H9 (cell line): ENCODE measurements around the gene CNPPD1. TPM values are rescaled to one million over a fixed set of nuclear protein-coding genes. Genes with fewer than 3 reads are reported as not detected.
A peak's percentile ranks its signal among the peaks of the same experiment; 100 is the strongest.

Source experiments
- DNase-seq: peaks from one replicate; pipeline ENCODE4 v3.0.0-alpha.2; 2017
- H2AFZ ChIP-seq: one replicate; pipeline ENCODE4 v1.6.1; 2013; ENCODE audit warnings: mild to moderate bottlenecking, low read length, control low read depth, moderate library complexity
- H2AK5ac ChIP-seq: 2 replicates; pipeline ENCODE4 v1.6.1; 2013; ENCODE audit warnings: low read length, control low read depth, mixed read lengths; ENCODE audit not compliant: insufficient read length
- H2BK120ac ChIP-seq: one replicate; pipeline ENCODE4 v1.6.1; 2013; ENCODE audit warnings: low read depth, mild to moderate bottlenecking, low read length, control low read depth, inconsistent platforms; ENCODE audit not compliant: poor library complexity, severe bottlenecking
- H2BK12ac ChIP-seq: 2 replicates; pipeline ENCODE4 v1.6.1; 2013; ENCODE audit warnings: low read length, control low read depth, mixed read lengths, low read depth; ENCODE audit not compliant: insufficient read length
- H2BK15ac ChIP-seq: 2 replicates; pipeline ENCODE4 v1.6.1; 2013; ENCODE audit warnings: low read depth, low read length, control low read depth
- H2BK20ac ChIP-seq: one replicate; pipeline ENCODE4 v1.6.1; 2013; ENCODE audit warnings: low read depth, mild to moderate bottlenecking, low read length, control low read depth, inconsistent platforms; ENCODE audit not compliant: poor library complexity, severe bottlenecking
- H2BK5ac ChIP-seq: 2 replicates; pipeline ENCODE4 v1.6.1; 2013; ENCODE audit warnings: low read length, control low read depth, mixed read lengths; ENCODE audit not compliant: insufficient read length
- H3K14ac ChIP-seq: 2 replicates; pipeline ENCODE4 v1.6.1; 2013; ENCODE audit warnings: low read length, control low read depth; ENCODE audit not compliant: insufficient read depth
- H3K18ac ChIP-seq: 2 replicates; pipeline ENCODE4 v1.6.1; 2013; ENCODE audit warnings: low read depth, mild to moderate bottlenecking, mixed read lengths, low read length, control low read depth; ENCODE audit not compliant: insufficient read length
- H3K23ac ChIP-seq: 2 replicates; pipeline ENCODE4 v1.6.1; 2013; ENCODE audit warnings: low read length, control low read depth, mixed read lengths, low read depth; ENCODE audit not compliant: insufficient read length
- H3K23me2 ChIP-seq: 2 replicates; pipeline ENCODE4 v1.6.1; 2013; ENCODE audit warnings: low read depth, mild to moderate bottlenecking, mixed read lengths, low read length, control low read depth; ENCODE audit not compliant: insufficient read length, poor library complexity, severe bottlenecking
- H3K27ac ChIP-seq: 2 replicates; pipeline ENCODE4 v1.5.1; 2013; ENCODE audit warnings: low read length, control low read depth, mixed read lengths, low read depth; ENCODE audit not compliant: insufficient read length
- H3K27me3 ChIP-seq: 2 replicates; pipeline ENCODE4 v1.6.1; 2013; ENCODE audit warnings: low read length, control low read depth, inconsistent platforms; ENCODE audit not compliant: insufficient read depth
- H3K4ac ChIP-seq: 2 replicates; pipeline ENCODE4 v1.6.1; 2013; ENCODE audit warnings: low read depth, mild to moderate bottlenecking, control low read depth, inconsistent platforms, low read length, moderate library complexity
- H3K4me1 ChIP-seq: 2 replicates; pipeline ENCODE4 v1.6.1; 2013; ENCODE audit warnings: low read length, control low read depth, inconsistent platforms; ENCODE audit not compliant: insufficient read depth
- H3K4me2 ChIP-seq: 2 replicates; pipeline ENCODE4 v1.6.1; 2013; ENCODE audit warnings: low read length, control low read depth, mixed read lengths; ENCODE audit not compliant: insufficient read length, insufficient read depth
- H3K56ac ChIP-seq: 2 replicates; pipeline ENCODE4 v1.6.1; 2013; ENCODE audit warnings: low read depth, mild to moderate bottlenecking, mixed read lengths, low read length, control low read depth; ENCODE audit not compliant: insufficient read length
- H3K79me1 ChIP-seq: 2 replicates; pipeline ENCODE4 v1.6.1; 2013; ENCODE audit warnings: low read depth, mild to moderate bottlenecking, moderate library complexity, low read length, control low read depth, inconsistent platforms; ENCODE audit not compliant: insufficient read depth, poor library complexity, severe bottlenecking
- H3K79me2 ChIP-seq: 2 replicates; pipeline ENCODE4 v1.6.1; 2013; ENCODE audit warnings: low read length, control low read depth, inconsistent platforms; ENCODE audit not compliant: insufficient read depth
- H3K9ac ChIP-seq: 2 replicates; pipeline ENCODE4 v1.6.1; 2013; ENCODE audit warnings: low read length, control low read depth, mixed read lengths; ENCODE audit not compliant: insufficient read length; ENCODE audit errors: extremely low read depth
- H3K9me3 ChIP-seq: one replicate; pipeline ENCODE4 v1.6.1; 2013; ENCODE audit warnings: low read depth, low read length, inconsistent platforms; ENCODE audit not compliant: control insufficient read depth
- H3T11ph ChIP-seq: one replicate; pipeline ENCODE4 v1.6.1; 2013; ENCODE audit warnings: mild to moderate bottlenecking, low read length, control low read depth, inconsistent platforms
- H4K20me1 ChIP-seq: one replicate; pipeline ENCODE4 v1.6.1; 2013; ENCODE audit not compliant: control insufficient read depth, insufficient read length, insufficient read depth
- H4K5ac ChIP-seq: 2 replicates; pipeline ENCODE4 v1.6.1; 2013; ENCODE audit warnings: low read depth, mild to moderate bottlenecking, mixed read lengths, low read length, control low read depth; ENCODE audit not compliant: insufficient read length
- H4K8ac ChIP-seq: replicated peaks from 2 replicates; pipeline ENCODE4 v1.6.1; 2013; ENCODE audit warnings: low read length, control low read depth, mixed read lengths, low read depth; ENCODE audit not compliant: insufficient read length
- H4K91ac ChIP-seq: 2 replicates; pipeline ENCODE4 v1.6.1; 2013; ENCODE audit warnings: low read depth, mild to moderate bottlenecking, moderate library complexity, mixed read lengths, low read length, control low read depth; ENCODE audit not compliant: insufficient read length
- H3K27ac Mint-ChIP-seq, 3 experiments: 2 replicates in 2 of 3; 3 replicates in 1 of 3; pipeline ENCODE4 v1.8.0; 2020 to 2021; ENCODE audit warnings: mixed read lengths in 3 of 3, mild to moderate bottlenecking in 1 of 3, moderate library complexity in 1 of 3
- H3K27me3 Mint-ChIP-seq: 2 replicates; pipeline ENCODE4 v1.8.0; 2021; ENCODE audit warnings: low read depth, mild to moderate bottlenecking, moderate library complexity, mixed read lengths
- H3K36me3 Mint-ChIP-seq, 3 experiments: 2 replicates in 2 of 3; 3 replicates in 1 of 3; pipeline ENCODE4 v1.8.0; 2020 to 2021; ENCODE audit warnings: low read depth in 3 of 3, mixed read lengths in 3 of 3; ENCODE audit not compliant: insufficient read depth in 1 of 3
- H3K4me1 Mint-ChIP-seq, 2 experiments: 2 replicates each; pipeline ENCODE4 v1.8.0; 2020; ENCODE audit warnings: mixed read lengths in 2 of 2
- H3K4me3 Mint-ChIP-seq, 2 experiments: 2 replicates in 1 of 2; 3 replicates in 1 of 2; pipeline ENCODE4 v1.8.0; 2020 to 2021; ENCODE audit warnings: mild to moderate bottlenecking in 2 of 2, mixed read lengths in 2 of 2, moderate library complexity in 1 of 2
- H3K9me3 Mint-ChIP-seq, 2 experiments: 2 replicates in 1 of 2; 3 replicates in 1 of 2; pipeline ENCODE4 v1.8.0; 2020; ENCODE audit warnings: mild to moderate bottlenecking in 2 of 2, mixed read lengths in 2 of 2, moderate library complexity in 1 of 2
- WGBS: extraction: QIAGEN DNeasy Blood & Tissue Kit; methylation state at CpG from one replicate; pipeline ENCODE4 v1.1.7; 2013; ENCODE audit warnings: missing lambda C conversion rate, low lambda C conversion rate, mixed read lengths; ENCODE audit not compliant: insufficient read length; ENCODE audit errors: extremely low coverage; 5-methylcytosine and 5-hydroxymethylcytosine counted together
- long read RNA-seq: library from polyadenylated mRNA; unstranded; transcript quantifications from one replicate; pipeline ENCODE4 v2.0.0, GENCODE V29; 2020
- total RNA-seq: library from RNA; stranded (reverse); gene quantifications from 2 replicates; pipeline ENCODE4 v1.2.1, GENCODE V29; 2021
- TF ChIP-seq, protein P1 (sequence below): fragments of 200-600 bp; sonication (generic); conservative IDR thresholded peaks from 3 replicates; pipeline ENCODE4 v1.8.0; 2021; ENCODE audit warnings: antibody characterized with exemption, mild to moderate bottlenecking

Gene CNPPD1
- 33.0 and 36.4 TPM in 2 replicates for total RNA-seq
- long read RNA-seq, transcript CNPPD1-201 (8 exons, 2,060 nt): major isoform, 80 of 159 reads
- long read RNA-seq, partial matches to known transcripts: 42 of 159 reads
- long read RNA-seq, other reads (novel, unspliced or antisense): 32 of 159 reads

DNA sequence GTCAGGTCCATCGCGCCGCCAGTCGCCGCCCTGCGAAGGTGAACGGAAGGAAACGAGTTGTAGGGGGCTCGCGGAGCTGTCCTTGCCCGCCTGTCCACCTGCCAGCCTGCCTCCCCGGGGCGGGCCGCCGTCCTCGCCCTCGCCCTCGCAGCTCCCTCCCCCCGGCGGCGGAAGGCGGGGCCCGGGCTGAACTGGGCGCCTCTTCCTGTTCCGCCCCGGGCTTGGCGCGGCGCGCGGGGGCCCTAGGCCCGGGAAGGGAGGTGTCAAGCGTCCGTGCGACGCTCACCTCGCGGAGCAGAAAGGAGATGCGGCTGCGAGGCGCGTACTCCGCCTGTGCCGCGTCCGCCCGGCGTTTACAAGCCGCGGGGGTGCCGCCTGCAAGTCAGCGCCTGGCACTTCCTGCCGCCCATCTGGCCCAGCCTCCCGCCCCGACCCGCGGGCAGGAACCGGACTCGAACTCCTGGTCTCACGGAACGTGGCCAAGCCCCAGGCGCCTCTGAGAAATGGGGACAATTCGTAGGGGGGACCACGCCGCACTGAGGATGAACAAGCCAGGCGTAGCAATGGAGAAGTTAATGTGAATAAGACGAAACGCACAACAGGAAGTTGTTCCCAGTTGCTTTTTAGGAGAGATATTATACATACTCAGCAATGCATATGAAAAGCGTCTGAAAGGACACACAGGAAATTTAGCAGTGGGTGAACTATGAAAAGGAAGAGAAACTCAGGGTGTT, at the start of gene CNPPD1:
TSS of gene CNPPD1 (minus strand) at position 108 of the 734 bp plus-strand sequence. CDS start at position 11, 97 bp downstream.
- no peak within 1 kb of the TSS for H3K4ac ChIP-seq
- no peak within 1 kb of the TSS for H2BK120ac ChIP-seq
- H4K20me1 ChIP-seq: no peaks in the 10 kb centered on the region
- peak within 1 kb of the TSS; percentile 90 to 93 for H3K4me3 Mint-ChIP-seq
- no peak within 1 kb of the TSS for H2BK5ac ChIP-seq
- peaks cover 20 to 49% (median 41%) of the 10 kb centered on the region in 3 experiments for H3K36me3 Mint-ChIP-seq
- no peaks in the 10 kb centered on the region; a peak in 1 of 5 replicates for H3K9me3 Mint-ChIP-seq
- peak within 1 kb of the TSS; percentile 78 for H3K27ac ChIP-seq
- peak; percentile 86 for DNase-seq
- H3K27me3 Mint-ChIP-seq: no peaks in the 10 kb centered on the region; the same call in 1 of the 2 replicates
- WGBS: no CpG with 5 or more reads among the region's 69 CpGs
- H3K79me1 ChIP-seq: peaks cover 3% of the 10 kb centered on the region
- 0 out of 2 replicates have a peak, but pooled peaks cover 3% of the 10 kb centered on the region for H3K4me1 ChIP-seq
- peaks cover 13 to 22% of the 10 kb centered on the region in 2 experiments for H3K4me1 Mint-ChIP-seq
- H2AK5ac ChIP-seq: no peak within 1 kb of the TSS
- no peaks in the 10 kb centered on the region for H3K79me2 ChIP-seq
- no peak within 1 kb of the TSS for H3T11ph ChIP-seq
- no peak within 1 kb of the TSS for H4K8ac ChIP-seq
- no peak within 1 kb of the TSS for H2BK15ac ChIP-seq
- H2BK12ac ChIP-seq: no peak within 1 kb of the TSS
- no peak within 1 kb of the TSS for H4K91ac ChIP-seq
- H3K27me3 ChIP-seq: no peaks in the 10 kb centered on the region
- peak within 1 kb of the TSS; percentile 97 to 98 (median 97) for H3K27ac Mint-ChIP-seq
- H3K23ac ChIP-seq: no peak within 1 kb of the TSS
- no peak within 1 kb of the TSS for H3K18ac ChIP-seq
- H3K9me3 ChIP-seq: no peaks in the 10 kb centered on the region
- H2BK20ac ChIP-seq: no peak within 1 kb of the TSS
- H3K14ac ChIP-seq: no peak within 1 kb of the TSS
- H3K4me2 ChIP-seq: peak within 1 kb of the TSS; percentile 99
- no peak within 1 kb of the TSS for H3K56ac ChIP-seq
- H2AFZ ChIP-seq: no peak within 1 kb of the TSS
- TF ChIP-seq, protein P1, sequence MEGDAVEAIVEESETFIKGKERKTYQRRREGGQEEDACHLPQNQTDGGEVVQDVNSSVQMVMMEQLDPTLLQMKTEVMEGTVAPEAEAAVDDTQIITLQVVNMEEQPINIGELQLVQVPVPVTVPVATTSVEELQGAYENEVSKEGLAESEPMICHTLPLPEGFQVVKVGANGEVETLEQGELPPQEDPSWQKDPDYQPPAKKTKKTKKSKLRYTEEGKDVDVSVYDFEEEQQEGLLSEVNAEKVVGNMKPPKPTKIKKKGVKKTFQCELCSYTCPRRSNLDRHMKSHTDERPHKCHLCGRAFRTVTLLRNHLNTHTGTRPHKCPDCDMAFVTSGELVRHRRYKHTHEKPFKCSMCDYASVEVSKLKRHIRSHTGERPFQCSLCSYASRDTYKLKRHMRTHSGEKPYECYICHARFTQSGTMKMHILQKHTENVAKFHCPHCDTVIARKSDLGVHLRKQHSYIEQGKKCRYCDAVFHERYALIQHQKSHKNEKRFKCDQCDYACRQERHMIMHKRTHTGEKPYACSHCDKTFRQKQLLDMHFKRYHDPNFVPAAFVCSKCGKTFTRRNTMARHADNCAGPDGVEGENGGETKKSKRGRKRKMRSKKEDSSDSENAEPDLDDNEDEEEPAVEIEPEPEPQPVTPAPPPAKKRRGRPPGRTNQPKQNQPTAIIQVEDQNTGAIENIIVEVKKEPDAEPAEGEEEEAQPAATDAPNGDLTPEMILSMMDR: no peak; the same call in 1 of the 3 replicates
- H3K9ac ChIP-seq: peak within 1 kb of the TSS; percentile 48
- no peak within 1 kb of the TSS for H4K5ac ChIP-seq
- H3K23me2 ChIP-seq: peaks cover 20% of the 10 kb centered on the region
